HG02852 (cell line): ENCODE results near the gene WSCD1.

Experiments
- ATAC-seq: cut with Tn5 transposase; IDR thresholded peaks from one replicate; pipeline ENCODE4 v1.9.1; 2021; ENCODE audit warnings: mild to moderate bottlenecking, moderate library complexity; ENCODE audit not compliant: unreplicated experiment

Gene WSCD1

DNA sequence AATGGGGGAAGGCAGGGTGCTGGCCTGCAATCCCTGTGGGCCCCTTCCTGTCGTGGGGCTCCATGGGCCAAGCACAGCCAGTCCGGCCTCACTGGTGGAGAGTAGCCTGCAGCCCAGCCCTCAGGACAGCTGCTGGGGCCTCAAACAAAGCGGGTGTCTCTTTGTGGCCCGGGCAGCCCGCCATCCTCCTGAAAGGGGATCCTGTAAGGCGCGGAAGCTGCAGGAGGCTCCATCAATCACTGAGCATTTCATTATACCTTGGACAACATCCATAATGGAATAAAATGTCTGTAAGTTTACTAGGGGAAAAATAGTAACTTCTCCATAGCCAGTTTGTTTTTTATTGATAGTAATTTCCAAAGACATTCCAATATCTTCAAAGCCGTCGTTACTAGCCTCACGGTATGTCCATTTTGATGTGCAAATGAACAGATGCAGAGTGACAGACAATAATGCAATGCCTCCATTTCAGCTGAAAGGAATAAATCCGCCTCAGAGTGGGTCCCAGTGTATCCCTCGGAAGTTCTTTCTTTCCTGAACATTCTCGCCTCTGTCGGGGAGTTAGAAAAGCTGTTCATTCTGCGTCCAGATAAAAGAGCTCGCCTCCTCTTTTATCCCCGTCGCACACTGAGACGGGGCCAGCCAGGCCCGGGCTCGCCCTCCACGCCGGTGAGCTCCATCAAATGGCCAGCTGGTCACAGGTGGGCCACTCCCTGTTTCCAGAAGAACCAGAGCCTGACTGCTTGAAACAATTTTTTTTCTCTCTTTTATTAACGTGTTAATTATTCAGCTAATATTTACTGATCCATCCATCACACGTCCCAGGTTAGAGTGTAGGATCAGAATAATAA is 14.4 kb downstream of the WSCD1 start:
- ATAC-seq: no peak

- ATAC-seq: no peak
Measured at GRCh38 chr17:6085812-6086211, 15.6 kb downstream of the WSCD1 start.

DNA sequence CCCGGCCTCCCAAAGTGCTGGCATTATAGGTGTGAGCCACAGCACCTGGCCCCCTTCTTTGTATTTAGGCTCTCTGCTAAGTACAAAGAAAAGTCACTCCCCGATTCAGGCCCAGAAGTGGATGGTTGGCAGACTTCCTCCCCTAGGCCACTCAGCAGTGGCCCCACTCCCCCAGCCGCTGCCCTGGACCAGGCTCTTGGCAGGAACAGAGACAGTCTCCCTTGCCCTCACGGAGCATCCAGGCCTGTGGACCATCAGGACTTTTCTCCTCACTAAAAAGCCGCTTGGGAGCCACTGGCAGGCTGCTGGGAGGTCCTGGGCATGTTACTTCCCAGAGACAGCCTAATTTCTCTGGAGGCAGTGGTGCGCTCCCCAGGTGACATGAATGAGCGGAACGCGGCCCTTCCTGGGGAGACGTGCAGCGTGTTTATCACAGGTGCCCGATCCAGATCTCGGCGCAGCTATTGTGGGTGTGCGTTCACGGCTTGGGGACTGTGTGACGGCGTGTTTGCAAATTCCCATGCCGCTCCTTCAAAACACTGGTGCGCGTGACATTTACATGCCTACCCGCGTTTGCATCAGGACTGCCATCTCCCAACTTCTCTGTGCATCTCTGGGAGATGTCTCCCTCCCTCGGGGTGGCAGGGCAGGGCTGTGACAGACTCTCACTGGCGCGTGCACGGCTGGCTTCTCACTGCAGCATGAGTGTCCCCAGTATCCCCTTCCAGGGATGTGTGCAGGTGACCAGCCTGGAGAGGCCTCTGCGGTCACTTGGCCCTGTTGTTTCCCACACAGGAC is 16.6 kb downstream of the WSCD1 start:
- no peak for ATAC-seq

- no peak for ATAC-seq
Measured at GRCh38 chr17:6088141-6088540, 18.0 kb downstream of the WSCD1 start.

GRCh38 chr17:6090253-6090652 is 20.1 kb downstream of the WSCD1 start:
- ATAC-seq: no peak

GRCh38 chr17:6092182-6092902 is 22.2 kb downstream of the WSCD1 start:
- no peak for ATAC-seq

GRCh38 chr17:6092903-6093468 is 22.8 kb downstream of the WSCD1 start:
- ATAC-seq: no peak

GRCh38 chr17:6094453-6094852 is 24.3 kb downstream of the WSCD1 start:
- ATAC-seq: no peak

GRCh38 chr17:6094926-6095325 is 24.7 kb downstream of the WSCD1 start:
- ATAC-seq: no peak

GRCh38 chr17:6095501-6095900 is 25.3 kb downstream of the WSCD1 start:
- no peak for ATAC-seq

GRCh38 chr17:6096201-6097004 is 26.2 kb downstream of the WSCD1 start:
- ATAC-seq: no peak

GRCh38 chr17:6097005-6097279 is 26.8 kb downstream of the WSCD1 start:
- no peak for ATAC-seq

DNA sequence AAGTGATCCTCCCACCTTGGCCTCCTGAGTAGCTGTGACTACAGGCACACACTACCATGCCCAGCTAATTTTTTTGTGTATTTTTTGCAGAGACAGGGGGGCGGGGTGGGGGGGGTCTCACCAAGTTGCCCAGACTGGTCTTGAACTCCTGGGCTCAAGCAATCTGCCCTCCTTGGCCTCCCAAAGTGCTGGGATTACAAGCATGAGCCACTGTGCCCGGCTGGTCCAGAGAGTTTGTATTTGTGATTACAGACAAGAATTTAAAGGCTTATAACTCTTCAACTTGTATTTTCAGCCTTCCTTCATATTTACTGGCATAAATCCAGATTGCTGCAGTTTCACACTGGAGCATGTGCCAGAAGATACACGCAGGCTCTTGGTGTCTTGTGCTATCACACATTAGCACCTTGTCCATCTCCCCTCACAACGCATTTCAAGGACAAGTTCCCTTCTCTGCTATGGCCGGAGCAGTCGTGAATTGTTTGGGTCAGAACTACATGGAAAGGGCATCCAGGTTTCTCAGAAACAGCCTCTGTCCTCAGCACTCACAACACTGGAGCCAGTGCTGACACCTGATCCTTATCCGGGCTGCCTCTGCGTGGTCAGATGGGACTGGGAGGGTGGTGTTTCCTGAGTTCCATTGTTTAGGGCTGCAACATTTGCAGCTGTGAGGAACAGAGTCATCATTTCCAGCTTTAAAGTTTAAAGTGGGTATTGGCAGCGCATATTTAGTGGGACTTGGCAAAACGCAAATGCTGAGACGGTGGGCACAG is 28.1 kb downstream of the WSCD1 start:
- ATAC-seq: no peak

DNA sequence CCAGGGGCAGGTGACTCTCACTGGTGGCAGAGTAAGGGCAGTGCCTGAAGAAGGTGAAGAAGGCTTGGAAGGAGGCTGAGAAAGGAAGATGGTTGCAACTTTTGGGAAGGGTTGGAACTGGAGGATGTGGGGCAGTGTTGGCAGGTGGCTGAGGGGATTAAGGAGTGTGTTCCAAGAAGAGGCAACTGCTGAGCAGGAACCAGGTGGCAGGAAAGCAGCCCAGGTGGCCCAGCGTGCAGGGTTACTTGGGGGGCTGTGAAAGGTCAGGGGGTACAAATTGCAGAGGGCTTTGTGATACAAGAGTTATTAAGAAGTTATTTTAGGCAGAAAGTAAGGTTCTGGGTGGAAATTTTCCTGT is 28.6 kb downstream of the WSCD1 start:
- ATAC-seq: no peak

DNA sequence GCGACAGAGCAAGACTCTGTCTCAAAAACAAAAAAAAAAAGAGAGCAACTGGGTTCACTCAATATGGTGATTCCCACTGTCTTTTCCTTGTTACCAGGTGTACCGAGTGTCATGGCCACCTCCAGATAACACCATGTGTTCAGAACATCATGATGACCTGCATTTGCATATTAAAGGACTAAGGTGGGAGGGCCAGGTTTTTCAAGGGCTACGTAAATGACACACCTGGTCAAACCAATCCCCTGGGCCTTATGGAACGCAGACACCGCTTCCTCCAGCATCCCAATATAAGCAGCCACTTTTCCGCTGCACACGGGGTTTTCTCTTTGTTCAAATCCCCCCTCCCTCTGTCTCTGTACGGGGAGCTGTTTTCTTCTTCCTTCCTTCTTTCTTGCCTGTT is 29.3 kb downstream of the WSCD1 start:
- ATAC-seq: no peak

DNA sequence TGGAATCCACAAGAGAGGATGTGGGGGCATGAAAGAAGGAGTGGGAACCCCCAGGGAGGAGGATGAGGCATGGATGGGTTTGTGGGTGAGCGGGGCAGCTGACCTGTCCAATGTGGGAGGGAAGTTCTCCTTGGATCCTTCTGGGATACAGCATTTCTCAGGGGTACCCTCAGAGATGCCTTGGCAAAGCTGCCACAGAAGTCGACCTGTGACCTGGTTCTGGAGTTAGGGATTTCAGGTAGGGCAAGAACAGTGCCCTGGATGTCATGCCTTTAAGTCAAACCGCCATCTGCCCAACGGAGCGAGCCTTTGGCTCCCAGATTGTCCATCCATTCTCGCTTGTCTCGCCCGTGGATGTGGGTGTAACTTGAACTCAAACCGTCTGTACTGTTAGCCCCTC is 30.0 kb downstream of the WSCD1 start:
- no peak for ATAC-seq

GRCh38 chr17:6100891-6101500 is 30.8 kb downstream of the WSCD1 start:
- ATAC-seq: no peak

GRCh38 chr17:6101706-6102105 is 31.5 kb downstream of the WSCD1 start:
- no peak for ATAC-seq

DNA sequence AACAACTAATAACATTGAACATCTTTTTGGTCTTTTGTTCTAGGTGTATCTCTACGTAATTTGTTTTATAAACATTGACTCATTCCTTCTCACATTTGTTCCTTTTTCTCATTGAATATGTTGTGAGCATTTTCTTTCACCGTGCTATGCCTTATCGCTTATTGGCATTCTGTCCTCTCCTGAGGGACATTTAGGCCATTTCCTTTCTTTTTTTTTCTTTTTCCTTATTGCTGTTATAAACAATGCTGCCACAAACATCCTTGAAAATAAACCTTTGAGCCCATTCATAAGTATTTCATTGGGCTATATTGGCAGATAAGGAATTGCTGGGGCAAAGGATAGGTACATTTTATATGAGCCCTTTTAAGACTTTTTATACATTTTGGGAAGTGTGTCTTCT is 32.4 kb downstream of the WSCD1 start:
- no peak for ATAC-seq
